ENCODE measurements around the gene MTHFD1L. TPM values are rescaled to one million over a fixed set of nuclear protein-coding genes. Genes with fewer than 3 reads are reported as not detected.

The MTHFD1L gene
- total and polyA plus RNA-seq, 2 of the 8 experiments (the other 6 are each of a cell fraction or from before 2014, with no cell fraction given): 29.2 to 105 TPM

- no peak for DNase-seq (ENCODE audit: low read depth in 1 of 2, low spot score in 2 of 2)
- CTCF ChIA-PET (ENCODE audit: partially characterized antibody): interaction anchor here (0.7 to 1.5 kb wide), 3 partner anchors 9 to 41 kb away, joined by 4 to 5 read pairs (median 4); no protein-coding TSS in a partner anchor
- H3K4me2 ChIP-seq (ENCODE audit: insufficient read depth in 1 of 2, low read depth in 2 of 2, low read length in 2 of 2): no peak overlapping the region
- TF ChIP-seq, protein P1, sequence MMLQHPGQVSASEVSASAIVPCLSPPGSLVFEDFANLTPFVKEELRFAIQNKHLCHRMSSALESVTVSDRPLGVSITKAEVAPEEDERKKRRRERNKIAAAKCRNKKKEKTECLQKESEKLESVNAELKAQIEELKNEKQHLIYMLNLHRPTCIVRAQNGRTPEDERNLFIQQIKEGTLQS (IDR thresholded peaks at IDR 0.05; ENCODE audit: insufficient read depth, low read depth, low read length): no peak
- TF ChIP-seq SRF (IDR thresholded peaks at IDR 0.05; ENCODE audit: low read depth, low read length) (no peak), GTF2F1 (IDR thresholded peaks at IDR 0.05; ENCODE audit: borderline replicate concordance, low read depth, low read length) (no peak), SP1 (IDR thresholded peaks at IDR 0.05; ENCODE audit: low read depth, low read length) (no peak), ASH2L (IDR thresholded peaks at IDR 0.05; ENCODE audit: low read length) (no peak), E2F6 (IDR thresholded peaks at IDR 0.05) (no peak), BACH1 (IDR thresholded peaks at IDR 0.05; ENCODE audit: low read length) (no peak)
- TF ChIP-seq, protein P2, sequence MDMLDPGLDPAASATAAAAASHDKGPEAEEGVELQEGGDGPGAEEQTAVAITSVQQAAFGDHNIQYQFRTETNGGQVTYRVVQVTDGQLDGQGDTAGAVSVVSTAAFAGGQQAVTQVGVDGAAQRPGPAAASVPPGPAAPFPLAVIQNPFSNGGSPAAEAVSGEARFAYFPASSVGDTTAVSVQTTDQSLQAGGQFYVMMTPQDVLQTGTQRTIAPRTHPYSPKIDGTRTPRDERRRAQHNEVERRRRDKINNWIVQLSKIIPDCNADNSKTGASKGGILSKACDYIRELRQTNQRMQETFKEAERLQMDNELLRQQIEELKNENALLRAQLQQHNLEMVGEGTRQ (IDR thresholded peaks at IDR 0.05; ENCODE audit: low read length): no peak
- TF ChIP-seq, protein P3, sequence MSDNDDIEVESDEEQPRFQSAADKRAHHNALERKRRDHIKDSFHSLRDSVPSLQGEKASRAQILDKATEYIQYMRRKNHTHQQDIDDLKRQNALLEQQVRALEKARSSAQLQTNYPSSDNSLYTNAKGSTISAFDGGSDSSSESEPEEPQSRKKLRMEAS (IDR thresholded peaks at IDR 0.05): no peak
Measured at GRCh38 chr6:151036869-151037680, 171.6 kb downstream of the MTHFD1L start.

More at GRCh38 chr6:151036869-151037680, 171.6 kb downstream of the MTHFD1L start:
- Histone ChIP-seq H2AFZ (ENCODE audit: low read length) (no peak overlapping the region), H3K36me3 (ENCODE audit: control insufficient read depth in 2 of 4, insufficient read depth in 4 of 4, low read length in 3 of 4) (peaks cover 0 to 28% (median 13%) of the 10 kb centered on the region in 4 experiments; a peak in 6 of 8 replicates), H3K4ac (replicated peaks; ENCODE audit: insufficient read length, low read depth, low read length) (no peak overlapping the region), H3K27me3 (replicated peaks in 1 of 4; ENCODE audit: control insufficient read depth in 3 of 4, extremely low read depth in 1 of 4, insufficient read depth in 3 of 4, low read length in 3 of 4) (no peaks in the 10 kb centered on the region), H2BK15ac (ENCODE audit: low read length) (no peak overlapping the region), H3K14ac (ENCODE audit: insufficient read length) (no peak overlapping the region), H2BK20ac (ENCODE audit: low read length) (no peak overlapping the region), H3K56ac (replicated peaks; ENCODE audit: insufficient read length, low read depth, low read length) (no peak overlapping the region), H3K4me3 (ENCODE audit: extremely low read depth in 1 of 4, insufficient read depth in 2 of 4, low read depth in 3 of 4, low read length in 4 of 4) (no peak overlapping the region), H4K20me1 (replicated peaks in 1 of 2; ENCODE audit: control insufficient read depth in 1 of 2, insufficient read depth in 2 of 2, low read length in 2 of 2) (peaks cover 0 to 1% of the 10 kb centered on the region in 2 experiments), H2BK12ac (ENCODE audit: low read depth, low read length) (no peak overlapping the region), H4K91ac (replicated peaks; ENCODE audit: insufficient read length, low read length) (no peak overlapping the region), H3K9me3 (ENCODE audit: insufficient read depth in 2 of 2, low read depth in 1 of 2, low read length in 1 of 2) (no peaks in the 10 kb centered on the region), H3K79me2 (ENCODE audit: control insufficient read depth in 1 of 2, insufficient read depth in 2 of 2, low read length in 2 of 2) (no peaks in the 10 kb centered on the region), H3K4me1 (replicated peaks in 1 of 4; ENCODE audit: control insufficient read depth in 3 of 4, insufficient read depth in 4 of 4, low read length in 3 of 4) (no peaks in the 10 kb centered on the region), H3K23ac (ENCODE audit: insufficient read length) (no peak overlapping the region), H2BK120ac (replicated peaks; ENCODE audit: low read depth, low read length) (no peak overlapping the region), H3K23me2 (ENCODE audit: low read depth, low read length) (no peaks in the 10 kb centered on the region), H3K27ac (ENCODE audit: low read depth, low read length) (no peak overlapping the region), H4K5ac (ENCODE audit: insufficient read length, low read depth, low read length) (no peak overlapping the region), H4K8ac (ENCODE audit: extremely low read depth, insufficient read depth, low read length) (no peak overlapping the region), H2AK5ac (ENCODE audit: low read depth, low read length) (no peak overlapping the region), H3K79me1 (ENCODE audit: low read depth, low read length) (no peaks in the 10 kb centered on the region), H2BK5ac (ENCODE audit: low read depth, low read length) (no peak overlapping the region), H3K9ac (replicated peaks in 1 of 4; ENCODE audit: extremely low read depth in 1 of 4, low read depth in 3 of 4, low read length in 3 of 4) (no peak overlapping the region), H3K18ac (ENCODE audit: extremely low read depth, low read length) (no peak overlapping the region)
- WGBS, 2 experiments (ENCODE audit: extremely low coverage in 1 of 2, insufficient coverage in 1 of 2, insufficient read length in 1 of 2, insufficient replicate concordance in 2 of 2, low coverage in 1 of 2, low lambda C conversion rate in 2 of 2, missing lambda C conversion rate in 1 of 2): 87% methylated on average over 12 of the region's 12 CpGs; no CpG with 5 or more reads in 1 of the 2 experiments
- FAIRE-seq: no peak
- POLR2A ChIA-PET (ENCODE audit: partially characterized antibody): no interaction called here

All from H1 (cell line).